OCI-LY1 (cell line): Measurements from ENCODE around the gene FYCO1.

Experiments used
- CTCF ChIP-seq: fragments of 200-600 bp; sonication (generic), shearing (Covaris generic); IDR thresholded peaks from 2 replicates; pipeline ENCODE4 v1.5.1; 2017; ENCODE audit warnings: mild to moderate bottlenecking, antibody characterized with exemption, low read length, moderate library complexity, mixed read lengths
- EZH2 ChIP-seq: fragments of 200-600 bp; sonication (generic), shearing (Covaris generic); IDR thresholded peaks from 2 replicates; pipeline ENCODE4 v1.8.0; 2017; ENCODE audit warnings: borderline replicate concordance, mixed run types, mild to moderate bottlenecking, antibody characterized with exemption, low read length, moderate library complexity, mixed read lengths

- TF ChIP-seq CTCF: no peak
- no peak for TF ChIP-seq EZH2
Observed at GRCh38 chr3:45975686-45976085, 19.9 kb downstream of the FYCO1 start.
